NK-92 treated with Interleukin-12 subunit alpha and Interleukin-12 subunit beta, amount 100 ng/mL, for 24 hours (cell line): ENCODE results near the gene ARFRP1.
"Not testable (repeated sequence)": the region's sequence is repeated elsewhere in the genome, so short reads cannot be mapped to it uniquely, and the experiment has no call there.

Experiments used
- DNase-seq: peaks from one replicate; lab custom pipeline; 2025; lab: John Stamatoyannopoulos, UW

The ARFRP1 gene

DNA sequence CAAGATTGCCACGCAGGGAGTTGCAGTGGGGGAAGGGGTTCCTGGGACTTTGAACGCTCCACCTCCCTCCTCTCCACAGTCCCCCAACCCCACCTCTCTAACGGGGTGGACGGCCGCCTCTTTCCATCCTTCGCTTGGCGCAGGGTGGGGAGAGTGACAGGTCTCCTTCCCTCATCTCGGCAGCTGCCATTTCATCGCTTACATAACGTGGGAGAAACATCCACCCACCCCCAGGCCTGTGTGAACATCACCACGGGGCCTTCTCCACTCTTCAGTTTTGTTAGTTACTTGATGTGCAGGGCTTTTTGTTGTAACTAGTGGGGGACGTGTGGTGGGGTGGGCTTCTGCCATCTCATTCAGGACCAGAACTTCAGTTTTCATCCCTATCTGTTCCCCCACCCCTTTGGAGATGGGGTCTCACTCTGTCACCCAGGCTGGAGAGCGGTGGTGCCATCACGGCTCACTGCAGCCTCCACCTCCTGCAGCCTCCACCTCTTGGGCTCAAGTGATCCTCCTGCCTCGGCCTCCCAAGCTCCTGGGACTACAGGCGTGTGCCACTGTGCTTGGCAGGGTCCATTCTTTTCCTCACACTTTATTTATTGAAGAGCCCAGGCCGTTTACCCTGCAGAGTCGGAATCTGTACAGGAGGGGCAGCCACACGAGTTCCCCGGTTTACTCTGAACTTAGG lies 32.0 kb downstream of the ARFRP1 start:
- DNase-seq, result no peak

DNA sequence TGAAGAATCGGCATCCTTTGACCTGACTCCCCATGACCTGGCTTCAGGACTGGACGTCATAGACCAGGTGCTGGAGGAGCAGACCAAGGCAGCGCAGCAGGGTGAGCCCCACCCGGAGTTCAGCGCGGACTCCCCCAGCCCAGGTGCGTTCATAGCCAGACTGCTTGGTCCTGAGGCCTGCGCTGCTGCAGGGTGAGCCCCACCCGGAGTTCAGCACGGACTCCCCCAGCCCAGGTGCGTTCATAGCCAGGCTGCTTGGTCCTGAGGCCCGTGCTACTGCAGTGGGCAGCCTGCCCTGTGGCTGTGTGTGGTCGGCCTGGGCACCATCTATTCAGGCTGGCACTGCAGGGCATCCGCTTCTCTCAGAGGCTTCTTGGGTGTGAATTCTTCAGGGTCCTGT lies 33.8 kb downstream of the ARFRP1 start:
- no peak for DNase-seq

DNA sequence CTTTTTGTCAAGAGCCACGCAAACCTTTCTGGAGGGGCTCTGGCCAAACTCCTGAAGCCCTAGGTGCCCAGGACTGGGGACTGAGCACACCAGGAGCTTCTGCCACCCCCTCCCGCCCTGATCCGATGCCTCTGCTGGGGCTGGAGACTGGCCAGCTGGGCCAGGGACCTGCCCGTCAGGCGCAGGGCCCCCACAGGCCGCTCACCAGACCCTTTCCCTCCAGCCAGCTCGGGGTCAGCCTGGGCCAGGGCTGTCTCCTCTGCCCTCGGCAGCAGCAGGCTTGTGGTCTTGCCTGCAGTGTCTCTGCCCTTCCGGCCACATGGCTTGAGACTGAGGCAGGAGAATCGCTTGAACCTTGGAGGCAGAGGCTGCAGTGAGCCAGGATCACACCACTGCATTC lies 35.1 kb downstream of the ARFRP1 start:
- no peak for DNase-seq

DNA sequence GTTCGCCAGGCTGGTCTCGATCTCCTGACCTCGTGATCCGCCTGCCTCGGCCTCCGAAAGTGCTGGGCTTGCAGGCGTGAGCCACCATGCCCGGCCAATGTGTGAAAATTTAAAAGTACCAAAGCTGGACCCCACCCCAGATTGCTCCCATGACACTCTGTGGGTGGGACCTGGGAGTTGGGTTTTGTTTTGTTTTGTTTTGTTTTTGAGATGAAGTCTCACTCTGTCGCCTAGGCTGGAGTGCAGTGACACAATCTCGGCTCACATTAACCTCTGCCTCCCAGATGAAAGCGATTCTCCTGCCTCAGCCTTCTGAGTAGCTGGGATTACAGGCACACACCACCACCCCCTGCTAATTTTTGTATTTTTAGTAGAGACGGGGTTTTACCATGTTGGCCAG lies 36.1 kb downstream of the ARFRP1 start:
- DNase-seq, result not testable (repeated sequence)

DNA sequence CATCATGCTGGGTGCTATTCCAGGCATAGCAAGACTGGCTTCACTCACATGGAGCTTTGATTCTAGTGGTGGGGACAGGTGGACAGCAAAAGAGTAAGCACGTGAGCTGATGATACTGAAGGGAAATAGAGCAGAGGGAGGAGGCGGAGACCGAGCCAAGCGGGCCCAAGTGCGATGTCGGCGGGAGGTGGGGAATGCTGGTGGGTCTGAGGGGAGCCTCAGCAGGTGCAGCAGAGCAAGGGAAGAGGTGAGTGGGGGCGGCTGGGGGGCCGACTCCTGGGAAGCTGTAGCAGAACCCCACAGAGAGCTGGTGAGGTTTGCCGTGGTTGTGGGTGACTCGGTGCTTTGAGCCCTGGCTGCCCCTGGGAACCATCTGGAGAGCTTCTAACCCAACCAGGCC lies 39.4 kb downstream of the ARFRP1 start:
- no peak for DNase-seq

DNA sequence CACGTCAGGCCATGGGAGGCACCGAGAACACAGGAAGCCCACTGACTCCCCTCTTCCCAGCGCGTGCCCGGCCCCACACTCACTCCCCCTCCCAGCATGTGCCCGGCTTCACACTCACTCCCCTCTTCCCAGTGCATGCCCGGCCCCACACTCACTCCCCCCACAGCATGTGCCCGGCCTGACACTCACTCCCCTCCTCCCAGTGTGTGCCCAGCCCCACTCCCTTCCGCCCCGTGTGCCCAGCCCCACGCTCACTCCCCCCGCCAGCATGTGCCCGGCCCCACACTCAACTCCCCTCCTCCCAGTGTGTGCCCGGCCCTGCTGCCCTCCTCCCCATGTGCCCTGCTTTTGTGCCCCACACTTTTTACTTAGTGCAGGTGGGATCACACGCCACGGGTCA lies 39.9 kb downstream of the ARFRP1 start:
- no peak for DNase-seq

DNA sequence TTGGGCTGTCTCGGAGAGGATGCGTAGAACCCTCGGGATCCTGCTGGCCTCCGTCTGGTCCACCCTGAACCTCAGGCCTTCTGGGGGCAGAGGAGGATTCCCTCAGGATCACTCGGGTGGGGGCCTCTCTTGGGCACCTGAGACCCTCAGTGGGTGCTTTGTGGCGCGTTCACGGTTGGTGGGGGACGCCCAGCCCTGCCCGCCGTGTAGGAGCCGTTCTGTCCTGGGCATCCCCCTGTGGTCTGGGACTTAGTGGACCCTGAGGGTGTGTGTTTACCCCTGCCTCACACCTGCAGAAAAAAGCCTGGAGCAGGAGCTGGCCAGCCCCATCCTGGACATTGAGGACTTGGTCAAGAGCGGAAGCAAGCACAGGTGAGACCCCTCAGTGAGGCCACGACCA lies 42.1 kb downstream of the ARFRP1 start:
- no peak for DNase-seq

DNA sequence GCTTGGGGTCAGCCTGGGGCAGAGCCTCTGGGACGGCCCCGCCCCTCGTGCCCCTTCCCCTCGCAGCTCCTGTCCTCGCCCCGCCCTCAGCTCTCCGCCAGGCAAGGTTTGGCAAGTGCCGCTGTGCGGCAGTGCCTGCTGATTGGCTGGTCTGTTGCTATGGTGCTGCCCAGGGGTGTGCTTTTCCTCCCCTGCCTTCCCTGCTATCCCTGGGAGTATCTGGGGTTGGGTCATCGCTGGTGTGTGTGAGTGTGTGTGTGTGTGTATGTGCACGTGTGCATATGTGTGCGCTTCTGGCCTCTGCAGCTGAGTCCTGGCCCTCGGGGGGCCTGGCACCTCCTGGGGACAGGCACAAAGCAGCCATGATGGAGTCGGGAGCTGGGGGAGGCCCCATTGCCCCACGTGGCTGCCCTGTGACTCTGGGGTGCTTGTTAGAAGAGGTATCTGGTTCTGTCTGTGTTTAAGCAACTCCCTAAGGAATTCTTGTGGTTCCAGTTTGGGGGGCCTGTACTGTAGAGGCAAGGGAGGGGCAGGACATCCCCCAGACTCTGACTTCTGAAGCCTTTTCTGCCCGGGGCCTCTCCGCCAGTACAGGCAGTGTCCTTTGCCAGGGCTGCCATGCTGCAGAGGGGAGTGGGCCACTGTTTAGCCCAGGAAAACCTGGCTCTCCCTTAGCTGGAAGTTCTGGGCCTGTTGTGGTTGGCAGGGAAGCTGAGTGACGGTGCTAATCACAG lies 42.7 kb downstream of the ARFRP1 start:
- DNase-seq, result no peak

DNA sequence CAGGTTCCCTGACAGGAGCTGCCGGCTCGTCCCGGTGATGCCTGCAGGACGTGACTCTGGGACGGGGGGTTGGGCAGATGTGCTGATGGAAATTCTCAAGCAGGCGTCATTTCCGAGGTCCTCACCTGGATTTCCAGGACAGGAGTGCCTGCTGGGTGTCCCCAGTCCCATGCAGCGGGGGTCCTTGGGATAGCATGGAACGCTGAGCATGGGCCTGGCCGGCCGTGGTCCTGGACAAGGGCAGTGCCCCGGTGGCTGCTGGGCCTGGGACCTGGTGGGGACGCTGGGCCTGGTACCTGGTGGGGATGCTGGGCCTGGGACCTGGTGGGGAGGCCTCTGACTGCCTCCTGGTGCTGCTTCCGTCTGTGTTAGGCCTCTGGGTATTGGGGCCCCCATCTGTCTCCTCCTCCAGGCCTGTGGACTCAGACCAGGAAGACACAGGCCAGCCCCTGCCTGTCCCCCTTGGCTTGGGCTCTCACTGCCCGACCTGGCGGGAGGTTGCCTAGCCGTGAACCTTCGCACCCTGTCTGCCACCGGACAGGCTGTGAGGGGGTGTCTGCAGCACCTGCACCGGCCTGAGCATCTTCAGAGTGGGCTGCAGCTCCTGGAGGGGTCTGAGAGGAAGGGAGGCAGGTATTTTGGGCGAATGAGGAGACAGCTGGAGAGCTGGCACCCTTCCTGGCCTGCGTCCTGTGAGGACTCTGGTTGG lies 43.5 kb downstream of the ARFRP1 start:
- no peak for DNase-seq

DNA sequence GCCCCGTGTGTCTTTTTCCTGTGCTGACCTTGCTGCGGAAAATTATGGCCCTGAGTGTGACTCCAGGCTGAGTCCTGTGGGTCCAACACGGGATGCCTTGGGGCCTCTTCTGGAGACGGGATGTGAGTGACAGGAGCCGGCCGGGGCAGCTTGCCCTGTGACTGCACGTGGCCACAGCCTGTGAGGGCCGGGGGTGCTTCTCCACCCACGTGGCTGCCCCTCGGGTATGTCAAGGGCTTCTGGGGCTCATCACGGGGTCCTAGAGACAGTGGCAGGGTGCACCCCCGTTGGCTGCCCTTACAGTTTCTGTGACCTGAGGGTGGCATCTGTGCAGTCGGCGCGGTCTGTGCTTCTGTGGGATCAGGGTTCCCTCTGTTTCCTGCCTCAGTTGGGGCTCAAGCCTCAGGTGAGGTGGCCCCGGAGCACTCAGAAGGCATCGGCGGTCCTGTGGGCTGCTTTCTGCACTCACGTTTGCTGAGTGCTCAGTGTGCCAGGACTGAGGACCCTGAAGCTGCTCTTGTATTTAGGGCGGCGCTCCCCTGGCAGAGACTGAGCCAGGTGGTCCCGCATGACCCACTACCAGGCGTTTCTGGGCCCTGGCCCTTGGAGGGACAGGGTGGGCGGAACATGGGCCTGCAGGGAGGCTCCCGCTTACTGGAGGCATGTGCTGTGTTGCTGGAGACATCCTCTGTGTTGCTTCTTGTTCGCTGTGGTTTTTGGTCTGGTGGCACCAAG lies 44.3 kb downstream of the ARFRP1 start:
- DNase-seq, result no peak

DNA sequence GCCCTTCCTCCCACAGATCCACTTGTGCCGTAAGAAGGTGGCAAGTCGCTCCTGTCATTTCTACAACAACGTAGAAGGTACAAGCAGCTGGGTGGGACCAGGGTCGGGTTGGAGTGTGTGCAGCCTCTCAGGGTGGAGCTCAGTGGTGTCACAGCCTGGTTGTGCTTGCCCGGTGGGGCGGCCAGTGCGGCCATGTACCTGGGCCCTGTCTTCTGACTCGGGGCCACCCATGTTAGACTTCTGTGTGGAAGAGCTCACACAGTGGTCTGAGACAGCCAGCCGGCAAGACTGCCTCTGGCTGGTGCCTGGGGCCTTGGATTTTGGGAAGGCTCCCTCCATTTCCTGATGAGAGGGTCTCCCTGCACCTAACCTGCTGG lies 45.0 kb downstream of the ARFRP1 start:
- no peak for DNase-seq

DNA sequence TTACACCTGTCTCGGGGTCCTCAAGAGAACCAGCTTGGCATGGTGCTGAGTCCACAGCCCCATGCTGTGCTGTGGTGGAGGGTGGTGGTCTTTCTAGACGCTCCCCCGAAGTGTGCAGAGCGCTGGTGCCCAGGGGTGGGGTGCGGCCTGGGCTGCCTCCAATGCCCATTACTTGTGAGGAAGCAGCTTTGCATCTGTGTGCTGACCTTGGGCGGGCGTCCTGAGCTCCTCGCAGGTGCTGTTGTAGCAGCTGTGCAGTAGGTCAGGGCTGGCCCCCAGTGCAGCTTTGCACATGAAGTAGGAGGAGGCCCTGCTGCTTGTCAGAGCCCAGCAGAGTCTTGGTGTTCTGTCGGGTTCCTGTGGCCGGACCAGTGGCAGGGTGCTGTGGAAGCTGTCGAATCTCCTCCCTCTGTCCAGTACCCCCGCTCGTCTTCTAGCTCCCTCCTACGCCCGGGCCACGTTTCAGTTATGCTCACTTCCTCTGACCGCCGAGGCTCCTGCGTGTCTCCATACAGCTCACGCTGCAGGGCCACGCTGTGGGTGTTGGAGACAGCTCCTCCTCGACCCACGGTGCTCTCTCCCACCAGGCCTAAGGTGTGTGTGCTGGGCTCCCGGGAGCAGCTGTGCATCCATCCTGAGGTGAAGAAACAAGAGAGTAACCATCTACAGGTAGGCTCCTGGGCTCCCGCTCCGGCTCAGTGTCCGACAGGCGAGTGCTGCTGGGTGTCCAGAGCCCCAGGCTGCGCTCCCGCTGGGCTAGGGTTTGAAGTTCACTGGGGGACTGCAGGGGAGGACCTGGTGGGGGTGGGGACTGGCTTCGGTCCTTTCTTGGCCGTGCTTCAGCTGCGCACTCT lies 45.6 kb downstream of the ARFRP1 start:
- DNase-seq, result no peak

DNA sequence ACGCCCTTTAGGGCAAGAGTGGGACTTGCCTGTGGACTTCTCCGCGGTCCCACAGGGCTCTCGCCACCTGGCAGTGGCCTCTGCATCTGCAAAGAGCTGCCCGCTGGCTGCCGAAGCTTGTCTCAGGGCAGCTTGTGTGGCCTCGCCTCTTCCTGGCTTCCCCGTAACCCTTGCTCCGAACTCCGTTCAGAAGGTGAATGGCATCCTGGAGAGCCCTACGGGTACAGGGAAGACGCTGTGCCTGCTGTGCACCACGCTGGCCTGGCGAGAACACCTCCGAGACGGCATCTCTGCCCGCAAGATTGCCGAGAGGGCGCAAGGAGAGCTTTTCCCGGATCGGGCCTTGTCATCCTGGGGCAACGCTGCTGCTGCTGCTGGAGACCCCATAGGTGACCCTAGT lies 46.7 kb downstream of the ARFRP1 start:
- no peak for DNase-seq

DNA sequence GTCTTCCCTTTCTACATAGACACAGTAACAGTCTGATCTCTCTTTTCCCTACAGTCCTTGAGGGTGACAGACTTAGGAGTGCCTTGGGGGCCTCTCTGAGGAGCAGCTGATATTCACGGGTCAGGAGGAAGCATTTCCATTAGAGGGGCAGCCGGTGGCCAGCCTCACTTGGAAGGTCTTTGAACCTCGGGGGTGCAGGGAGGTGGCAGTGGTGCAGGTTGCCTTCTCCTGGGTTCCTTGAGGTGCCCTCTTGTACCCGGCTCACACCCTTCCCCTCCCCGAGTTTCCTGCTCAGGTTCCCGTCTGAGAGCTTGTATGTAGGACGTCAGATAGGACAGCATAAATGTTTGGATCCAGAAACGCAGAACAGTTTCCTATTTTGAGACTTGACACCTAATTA lies 47.2 kb downstream of the ARFRP1 start:
- DNase-seq, result no peak

DNA sequence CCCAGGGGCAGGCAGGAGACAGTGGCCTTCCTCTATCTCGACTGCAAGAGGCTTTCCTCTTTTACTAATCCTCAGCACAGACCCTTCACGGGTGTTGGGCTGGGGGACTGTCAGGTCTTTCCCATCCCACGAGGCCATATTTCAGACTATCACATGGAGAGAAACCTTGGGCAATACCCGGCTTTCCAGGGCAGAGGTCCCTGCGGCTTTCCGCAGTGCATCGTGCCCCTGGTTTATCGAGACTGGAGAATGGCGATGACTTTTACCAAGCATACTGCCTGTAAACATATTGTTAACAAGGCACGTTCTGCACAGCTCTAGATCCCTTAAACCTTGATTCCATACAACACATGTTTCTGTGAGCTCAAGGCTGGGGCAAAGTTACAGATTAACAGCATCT lies 47.6 kb downstream of the ARFRP1 start:
- DNase-seq, result not testable (repeated sequence)

DNA sequence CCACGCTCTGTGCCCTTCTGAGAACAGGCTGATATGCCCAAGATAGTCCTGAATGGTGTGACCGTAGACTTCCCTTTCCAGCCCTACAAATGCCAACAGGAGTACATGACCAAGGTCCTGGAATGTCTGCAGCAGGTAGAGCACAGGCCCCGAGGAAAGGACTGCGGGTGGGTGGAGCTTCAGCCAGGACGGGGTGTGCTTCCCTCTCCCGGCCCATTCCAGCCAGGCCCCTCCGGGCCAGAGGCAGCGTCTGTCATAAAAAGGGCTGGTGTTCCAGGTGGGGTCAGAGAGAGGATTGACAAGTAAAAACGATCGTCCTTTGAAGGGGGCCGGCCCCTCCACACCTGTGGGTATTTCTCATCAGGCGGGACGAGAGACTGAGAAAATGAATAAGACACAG lies 48.4 kb downstream of the ARFRP1 start:
- DNase-seq, result no peak

DNA sequence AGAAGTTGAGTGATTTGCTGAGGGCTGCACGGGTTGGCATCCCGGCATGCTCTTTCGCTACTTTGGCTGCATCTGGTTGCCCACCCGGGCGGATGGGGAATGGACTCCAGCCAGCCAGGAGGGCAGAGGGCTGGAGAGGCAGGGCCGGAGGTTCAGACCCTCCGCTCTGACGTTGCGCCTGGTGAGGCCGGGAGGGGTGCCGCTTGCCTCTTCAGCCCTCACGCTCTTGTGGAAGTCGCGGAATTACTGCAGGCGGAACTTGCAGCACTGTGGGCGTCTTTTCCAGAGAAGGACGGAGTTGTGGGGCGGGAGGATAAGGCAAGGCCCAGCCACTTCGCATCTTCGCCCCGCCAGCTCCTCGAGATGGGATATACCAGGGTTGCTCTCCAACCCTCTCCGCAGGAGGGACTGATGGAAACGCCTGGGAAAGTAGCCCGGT lies 49.0 kb downstream of the ARFRP1 start:
- DNase-seq, result no peak

DNA sequence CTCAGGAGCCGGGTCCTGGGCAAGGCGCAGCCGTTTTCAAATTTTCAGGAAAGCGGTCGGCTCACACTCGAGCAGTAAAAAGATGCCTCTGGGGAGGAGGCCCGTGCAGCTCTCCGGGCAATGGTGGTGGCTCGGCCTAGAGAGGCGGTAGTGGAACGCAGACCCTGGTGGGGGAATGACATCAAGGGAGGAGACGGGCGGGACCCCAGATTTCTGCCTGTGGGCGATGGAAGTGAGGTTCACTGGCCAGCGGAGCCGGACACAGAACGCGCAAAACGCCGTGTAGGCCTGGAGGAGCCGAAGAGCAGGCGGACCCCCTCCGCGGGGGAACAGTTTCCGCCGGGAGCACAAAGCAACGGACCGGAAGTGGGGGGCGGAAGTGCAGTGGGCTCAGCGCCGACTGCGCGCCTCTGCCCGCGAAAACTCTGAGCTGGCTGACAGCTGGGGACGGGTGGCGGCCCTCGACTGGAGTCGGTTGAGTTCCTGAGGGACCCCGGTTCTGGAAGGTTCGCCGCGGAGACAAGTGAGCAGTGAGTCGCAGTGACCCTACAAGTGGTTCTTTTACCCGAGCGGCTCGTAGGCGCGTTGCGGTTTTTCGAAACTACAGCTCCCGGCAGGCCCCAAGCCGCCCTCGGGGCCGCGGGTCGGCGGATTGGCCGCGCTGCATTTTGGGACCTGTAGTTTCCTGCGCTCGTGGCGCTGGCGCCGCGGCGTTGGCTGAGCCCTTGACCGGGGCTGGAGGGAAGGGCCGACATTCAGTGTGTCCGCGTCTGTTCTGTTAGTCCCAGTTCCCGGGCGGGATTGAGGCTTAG lies 49.6 kb downstream of the ARFRP1 start, which contains the start of gene RTEL1:
TSS of gene RTEL1 (plus strand) at position 376 of the 812 bp plus-strand sequence. CDS start 1,091 bp downstream, outside the sequence.
- DNase-seq, result peak; percentile 86

DNA sequence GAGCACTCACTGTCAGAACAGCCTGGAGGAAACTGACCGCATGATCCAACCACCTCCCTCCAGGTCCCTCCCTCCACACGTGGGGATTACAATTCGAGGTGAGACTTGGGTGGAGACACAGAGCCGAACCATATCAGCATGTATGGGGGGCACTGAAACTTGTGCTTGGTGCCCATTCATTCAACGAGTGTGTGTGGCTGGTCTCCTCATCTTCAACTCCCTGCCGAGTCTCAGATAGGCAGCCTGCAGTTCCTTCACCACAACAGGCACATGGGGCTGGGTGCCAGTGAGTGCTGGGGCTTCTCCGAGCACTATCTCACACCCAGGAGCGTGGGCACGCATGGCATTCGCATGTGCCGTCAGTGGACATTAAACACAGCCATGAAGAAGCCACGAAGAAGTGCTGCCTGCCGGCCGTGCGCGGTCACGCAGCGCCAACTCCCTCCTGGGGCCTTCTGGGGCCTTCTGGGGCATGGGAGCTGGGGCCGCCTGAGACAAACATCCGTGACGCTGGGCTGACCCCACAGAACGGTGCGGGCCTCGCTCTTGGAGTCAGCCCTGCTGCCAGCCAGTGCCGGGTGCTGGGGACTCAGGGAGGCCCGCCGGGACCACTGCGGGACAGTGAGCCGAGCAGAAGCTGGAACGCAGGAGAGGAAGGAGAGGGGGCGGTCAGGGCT lies 50.4 kb downstream of the ARFRP1 start:
- no peak for DNase-seq

DNA sequence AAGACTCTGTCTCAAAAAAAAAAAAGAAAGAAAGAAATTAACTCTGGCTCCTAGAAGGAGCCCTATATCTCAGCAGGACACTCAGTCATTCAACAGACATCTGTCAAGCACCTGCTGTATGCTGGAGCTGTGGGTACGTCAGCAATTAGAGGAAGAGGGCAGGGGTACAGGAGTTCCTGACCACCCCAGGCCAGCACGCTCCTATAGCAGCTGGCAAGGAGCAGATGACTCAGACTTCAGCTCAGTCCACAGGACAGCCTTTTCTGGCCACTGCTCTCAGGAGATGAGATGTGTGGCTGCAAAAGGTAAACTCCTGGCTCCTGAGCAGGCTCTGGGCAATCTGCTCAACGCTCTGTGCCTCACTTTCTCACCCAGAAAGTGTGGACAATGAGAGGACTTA lies 51.3 kb downstream of the ARFRP1 start:
- DNase-seq, result no peak
